ENCODE data around the gene CASZ1.

The CASZ1 gene

GRCh38 chr1:10682108-10682445 lies 114.4 kb downstream of the CASZ1 start:
- no peak for DNase-seq

- no peak for DNase-seq
These were observed 114.9 kb downstream of the CASZ1 start for GRCh38 chr1:10681296-10682107.

- no peak for DNase-seq
These were observed 116.0 kb downstream of the CASZ1 start for GRCh38 chr1:10680487-10680886.

- no peak for DNase-seq
These were observed 116.8 kb downstream of the CASZ1 start for GRCh38 chr1:10679496-10680220.

GRCh38 chr1:10678852-10679251 lies 117.6 kb downstream of the CASZ1 start:
- no peak for DNase-seq

GRCh38 chr1:10678402-10678801 lies 118.0 kb downstream of the CASZ1 start:
- DNase-seq, result no peak

GRCh38 chr1:10677491-10678391 lies 118.7 kb downstream of the CASZ1 start:
- no peak for DNase-seq

GRCh38 chr1:10676963-10677362 lies 119.5 kb downstream of the CASZ1 start:
- DNase-seq, result no peak

GRCh38 chr1:10675813-10676212 lies 120.6 kb downstream of the CASZ1 start:
- DNase-seq, result no peak

- no peak for DNase-seq
These were observed 121.5 kb downstream of the CASZ1 start for GRCh38 chr1:10674700-10675609.

- no peak for DNase-seq
These were observed 122.2 kb downstream of the CASZ1 start for GRCh38 chr1:10674222-10674621.

GRCh38 chr1:10673109-10673711 lies 123.2 kb downstream of the CASZ1 start:
- no peak for DNase-seq

- no peak for DNase-seq
These were observed 123.9 kb downstream of the CASZ1 start for GRCh38 chr1:10672343-10673050.

- no peak for DNase-seq
These were observed 124.7 kb downstream of the CASZ1 start for GRCh38 chr1:10671622-10672342.

GRCh38 chr1:10671090-10671489 lies 125.4 kb downstream of the CASZ1 start:
- no peak for DNase-seq

- DNase-seq, result no peak
These were observed 126.3 kb downstream of the CASZ1 start for GRCh38 chr1:10670190-10670589.

GRCh38 chr1:10669570-10669969 lies 126.9 kb downstream of the CASZ1 start:
- DNase-seq, result no peak

GRCh38 chr1:10667861-10668761 lies 128.3 kb downstream of the CASZ1 start:
- DNase-seq, result no peak
